HepG2 (cell line): Measurements from ENCODE around the gene GRIN2C. TPM values are rescaled to one million over a fixed set of nuclear protein-coding genes. Genes with fewer than 3 reads are reported as not detected.

Experiments used
- ATAC-seq: fragments of 200-7000 bp; cut with Tn5 transposase; 3 replicates; pipeline ENCODE4 v1.9.1; 2020; ENCODE audit warnings: mild to moderate bottlenecking, moderate library complexity
- BruUV-seq: library from RNA; stranded (reverse); fragments of 400-500 nt; replicated peaks from 2 replicates; lab custom pipeline; 2021; lab: Mats Ljungman, UMichigan
- CTCF ChIA-PET: fragments of 300-600 bp; formaldehyde crosslinking; extraction: SDS; loops from one replicate; lab custom pipeline; 2021; ENCODE audit warnings: low total read pairs, inconsistent platforms, low intra/inter-chr PET ratio; lab: Yijun Ruan, JAX
- POLR2A ChIA-PET: fragments of 350-600 bp; sonication (Branson Sonifier 250); formaldehyde crosslinking; loops from one replicate; lab custom pipeline; 2020; ENCODE audit warnings: antibody characterized with exemption, inconsistent platforms; lab: Yijun Ruan, JAX
- DNase-seq: peaks from one replicate; pipeline ENCODE4 v3.0.0-alpha.2; 2015; ENCODE audit warnings: low spot score
- FAIRE-seq: peaks from 3 replicates; lab custom pipeline; 2011; peaks lifted over from hg19 to GRCh38; lab: Jason Lieb, UNC
- H2AFZ ChIP-seq: one replicate; pipeline ENCODE4 v1.6.1; 2011; ENCODE audit warnings: low read length, inconsistent platforms
- H3K27ac ChIP-seq: fragments of 300-600 bp; 3 replicates; pipeline ENCODE4 v1.8.0; 2011; ENCODE audit warnings: mixed run types, mild to moderate bottlenecking, mixed read lengths, low read length, inconsistent platforms; ENCODE audit not compliant: insufficient read depth; ENCODE audit errors: extremely low read length
- H3K27me3 ChIP-seq, 2 experiments: fragments of 200-600 bp in 1 of 2; 2 replicates in 1 of 2; 3 replicates in 1 of 2; pipeline versions ENCODE4 v1.6.0 to v1.8.0; 2011; ENCODE audit warnings: low read length in 2 of 2, mild to moderate bottlenecking in 2 of 2, moderate library complexity in 2 of 2, inconsistent platforms in 1 of 2; ENCODE audit not compliant: insufficient read depth in 2 of 2, control insufficient read depth in 1 of 2
- H3K36me3 ChIP-seq, 2 experiments: fragments of 200-600 bp in 1 of 2; replicated peaks in 1 of 2; 2 replicates in 1 of 2; 3 replicates in 1 of 2; pipeline versions ENCODE4 v1.5.1 to v1.8.0; 2011; ENCODE audit warnings: low read length in 2 of 2, inconsistent platforms in 1 of 2; ENCODE audit not compliant: insufficient read depth in 2 of 2, control insufficient read depth in 1 of 2
- H3K4me1 ChIP-seq: 2 replicates; pipeline ENCODE4 v1.5.1; 2012; ENCODE audit warnings: low read length, inconsistent platforms; ENCODE audit not compliant: insufficient read depth
- H3K4me2 ChIP-seq: 2 replicates; pipeline ENCODE4 v1.6.0; 2011; ENCODE audit warnings: low read depth, low read length, inconsistent platforms
- H3K4me3 ChIP-seq, 3 experiments: fragments of 200-600 bp in 1 of 3; sonication (generic), shearing (Covaris generic) in 1 of 3; replicated peaks in 1 of 3; 2 replicates each; pipeline ENCODE4 v1.5.1; 2011 to 2016; ENCODE audit warnings: low read length in 3 of 3, inconsistent platforms in 2 of 3, low read depth in 2 of 3, mild to moderate bottlenecking in 2 of 3, control low read depth in 1 of 3, mixed read lengths in 1 of 3; ENCODE audit not compliant: insufficient read depth in 1 of 3
- H3K79me2 ChIP-seq: one replicate; pipeline ENCODE4 v1.6.1; 2011; ENCODE audit warnings: low read length, inconsistent platforms; ENCODE audit not compliant: insufficient read depth
- H3K9ac ChIP-seq: 2 replicates; pipeline ENCODE4 v1.6.0; 2011; ENCODE audit warnings: mild to moderate bottlenecking, low read depth, low read length, inconsistent platforms; ENCODE audit not compliant: insufficient read depth
- H3K9me3 ChIP-seq: 2 replicates; pipeline ENCODE4 v1.5.1; 2012; ENCODE audit warnings: mild to moderate bottlenecking, low read length
- H4K20me1 ChIP-seq: 2 replicates; pipeline ENCODE4 v1.6.0; 2011; ENCODE audit warnings: inconsistent platforms, mild to moderate bottlenecking, low read length, moderate library complexity; ENCODE audit not compliant: insufficient read depth
- KDM5B ChIP-seq: sonication (generic); formaldehyde crosslinking; IDR thresholded peaks from 2 replicates; pipeline ENCODE4 v1.4.0; 2020; ENCODE audit warnings: missing genetic modification reagents, mild to moderate bottlenecking, borderline replicate concordance
- PHF20 ChIP-seq: sonication (generic); formaldehyde crosslinking; IDR thresholded peaks from 2 replicates; pipeline ENCODE4 v1.5.0; 2020; ENCODE audit warnings: mild to moderate bottlenecking, missing genetic modification reagents
- ZNF577 ChIP-seq: sonication (generic); formaldehyde crosslinking; IDR thresholded peaks from 2 replicates; pipeline ENCODE4 v1.4.0; 2020; ENCODE audit warnings: mild to moderate bottlenecking, low read depth, missing genetic modification reagents, borderline replicate concordance
- ZNF773 ChIP-seq: sonication (generic); formaldehyde crosslinking; IDR thresholded peaks from 2 replicates; pipeline ENCODE4 v1.4.0; 2020; ENCODE audit warnings: missing genetic modification reagents, borderline replicate concordance
- WGBS: methylation state at CpG from one replicate; pipeline ENCODE4 v1.1.6; 2017; ENCODE audit warnings: low lambda C conversion rate; 5-methylcytosine and 5-hydroxymethylcytosine counted together
- in situ Hi-C: cut with HindIII; loops from 2 replicates; pipeline ENCODE4 v1.10.0; 2017; ENCODE audit warnings: low pct_unique_long_range_greater_than_20kb; ENCODE audit not compliant: extremely low pct_ligation_motif_present
- intact Hi-C: fragments of 100-400 bp; cut with micrococcal nuclease; formaldehyde crosslinking; loops from one replicate; pipeline ENCODE4 v1.10.0; 2022; ENCODE audit not compliant: unreplicated experiment
- polyA plus RNA-seq, 8 experiments: library from polyadenylated mRNA; depleted of rRNA in 3 of 8; stranded (reverse) in 7 of 8; unstranded in 1 of 8; fragments of >200 nt; fragmentation: Illumina TruSeq in 4 of 8; extraction: Trizol in 4 of 8; gene quantifications; 2 replicates each; pipeline versions ENCODE4 v1.2.1 to v1.2.3, GENCODE V29; 2011 to 2016; ENCODE audit warnings: low read depth in 4 of 8, missing spikeins in 1 of 8, mixed read lengths in 1 of 8; ENCODE audit not compliant: insufficient read depth in 1 of 8
- total RNA-seq, 5 experiments: library from RNA; depleted of rRNA; stranded (reverse); fragments of >200 nt; fragmentation: Illumina TruSeq; extraction: Trizol; gene quantifications; 2 replicates each; pipeline ENCODE4 v1.2.3, GENCODE V29; 2016; ENCODE audit warnings: low read depth in 1 of 5
- TF ChIP-seq, protein P1 (sequence below), 2 experiments: fragments of 450-650 bp in 1 of 2; sonication (generic) in 1 of 2; formaldehyde crosslinking in 1 of 2; IDR thresholded peaks; 2 replicates each; pipeline versions ENCODE4 v1.6.1 to v1.8.0; 2016 to 2022; ENCODE audit warnings: antibody characterized with exemption in 1 of 2, mild to moderate bottlenecking in 1 of 2, missing genetic modification reagents in 1 of 2
- TF ChIP-seq, protein P2 (sequence below): sonication (generic); formaldehyde crosslinking; IDR thresholded peaks from 2 replicates; pipeline ENCODE4 v1.4.0; 2020; ENCODE audit warnings: mild to moderate bottlenecking, missing genetic modification reagents, borderline replicate concordance

GRIN2C gene
- total and polyA plus RNA-seq, 2 of the 13 experiments (the other 11 are each of a cell fraction or from before 2014, with no cell fraction given): 0.03 to 0.11 TPM

DNA sequence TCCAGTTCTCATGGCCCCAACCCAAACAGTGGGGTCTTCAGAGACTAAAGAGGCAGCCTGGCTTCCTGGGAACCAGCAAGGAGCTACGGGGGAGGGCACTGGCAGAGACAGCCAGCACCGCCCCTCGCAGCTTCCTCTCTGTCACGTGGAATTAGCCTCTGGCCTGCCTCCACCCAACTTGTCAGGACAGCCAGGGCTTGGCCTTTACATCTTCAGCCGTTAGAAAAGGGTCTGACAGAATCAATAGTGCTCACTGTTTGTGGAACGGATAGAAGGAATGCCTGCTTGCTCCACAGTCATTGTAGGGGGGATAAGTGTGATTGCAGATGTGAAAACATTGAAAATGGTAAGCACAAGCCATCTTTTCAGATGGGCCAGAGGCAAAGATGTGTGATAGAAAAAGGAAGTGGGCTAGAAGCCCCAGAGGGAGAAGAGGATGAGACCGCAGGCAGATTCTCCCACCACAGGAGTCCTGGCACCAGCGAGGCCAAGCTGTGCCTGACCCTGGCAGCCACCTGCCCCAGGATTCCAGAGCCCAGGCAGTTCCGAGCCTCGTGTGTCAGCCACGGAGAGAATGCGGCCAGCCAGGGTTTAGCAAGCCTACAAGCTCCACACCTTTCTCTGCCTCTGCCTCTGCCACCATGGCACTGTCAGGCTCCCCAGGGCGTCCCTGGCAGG is 18.6 kb downstream of the GRIN2C start:
- no peak overlapping the region for H2AFZ ChIP-seq
- peaks cover 16% of the 10 kb centered on the region for H3K4me1 ChIP-seq
- BruUV-seq: no TSS peak
- H3K4me3 ChIP-seq: no peak overlapping the region
- H3K9ac ChIP-seq: no peak overlapping the region
- DNase-seq: peak; percentile 28
- ChIA-PET POLR2A (interaction anchor here (1.6 kb wide), 1 partner anchor 32 kb away, joined by 6 read pairs; the partner anchor contains the start of gene FDXR), CTCF (no interaction called here)
- no peak overlapping the region for H3K4me2 ChIP-seq
- no peak for FAIRE-seq
- in situ Hi-C loops: no loop called here
- H3K79me2 ChIP-seq: no peaks in the 10 kb centered on the region
- H4K20me1 ChIP-seq: no peaks in the 10 kb centered on the region
- no peak overlapping the region for H3K27ac ChIP-seq
- ATAC-seq: no peak
- peaks cover 0 to 3% of the 10 kb centered on the region in 2 experiments; a peak in 1 of 5 replicates for H3K27me3 ChIP-seq
- H3K9me3 ChIP-seq: no peaks in the 10 kb centered on the region
- WGBS: 45% methylated on average over 11 of the region's 13 CpGs
- H3K36me3 ChIP-seq: peaks cover 3% of the 10 kb centered on the region in 2 experiments; a peak in 1 of 5 replicates
- intact Hi-C loops: no loop called here
- no peak for TF ChIP-seq ZNF773
- TF ChIP-seq ZNF577 (CRISPR knock-in tag): no peak
- TF ChIP-seq, protein P1, sequence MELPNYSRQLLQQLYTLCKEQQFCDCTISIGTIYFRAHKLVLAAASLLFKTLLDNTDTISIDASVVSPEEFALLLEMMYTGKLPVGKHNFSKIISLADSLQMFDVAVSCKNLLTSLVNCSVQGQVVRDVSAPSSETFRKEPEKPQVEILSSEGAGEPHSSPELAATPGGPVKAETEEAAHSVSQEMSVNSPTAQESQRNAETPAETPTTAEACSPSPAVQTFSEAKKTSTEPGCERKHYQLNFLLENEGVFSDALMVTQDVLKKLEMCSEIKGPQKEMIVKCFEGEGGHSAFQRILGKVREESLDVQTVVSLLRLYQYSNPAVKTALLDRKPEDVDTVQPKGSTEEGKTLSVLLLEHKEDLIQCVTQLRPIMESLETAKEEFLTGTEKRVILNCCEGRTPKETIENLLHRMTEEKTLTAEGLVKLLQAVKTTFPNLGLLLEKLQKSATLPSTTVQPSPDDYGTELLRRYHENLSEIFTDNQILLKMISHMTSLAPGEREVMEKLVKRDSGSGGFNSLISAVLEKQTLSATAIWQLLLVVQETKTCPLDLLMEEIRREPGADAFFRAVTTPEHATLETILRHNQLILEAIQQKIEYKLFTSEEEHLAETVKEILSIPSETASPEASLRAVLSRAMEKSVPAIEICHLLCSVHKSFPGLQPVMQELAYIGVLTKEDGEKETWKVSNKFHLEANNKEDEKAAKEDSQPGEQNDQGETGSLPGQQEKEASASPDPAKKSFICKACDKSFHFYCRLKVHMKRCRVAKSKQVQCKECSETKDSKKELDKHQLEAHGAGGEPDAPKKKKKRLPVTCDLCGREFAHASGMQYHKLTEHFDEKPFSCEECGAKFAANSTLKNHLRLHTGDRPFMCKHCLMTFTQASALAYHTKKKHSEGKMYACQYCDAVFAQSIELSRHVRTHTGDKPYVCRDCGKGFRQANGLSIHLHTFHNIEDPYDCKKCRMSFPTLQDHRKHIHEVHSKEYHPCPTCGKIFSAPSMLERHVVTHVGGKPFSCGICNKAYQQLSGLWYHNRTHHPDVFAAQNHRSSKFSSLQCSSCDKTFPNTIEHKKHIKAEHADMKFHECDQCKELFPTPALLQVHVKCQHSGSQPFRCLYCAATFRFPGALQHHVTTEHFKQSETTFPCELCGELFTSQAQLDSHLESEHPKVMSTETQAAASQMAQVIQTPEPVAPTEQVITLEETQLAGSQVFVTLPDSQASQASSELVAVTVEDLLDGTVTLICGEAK (IDR thresholded peaks at IDR 0.05): no peak
- TF ChIP-seq, protein P1 (CRISPR knock-in tag; IDR thresholded peaks at IDR 0.05): no peak
- TF ChIP-seq KDM5B (CRISPR knock-in tag): no peak
- TF ChIP-seq, protein P2, sequence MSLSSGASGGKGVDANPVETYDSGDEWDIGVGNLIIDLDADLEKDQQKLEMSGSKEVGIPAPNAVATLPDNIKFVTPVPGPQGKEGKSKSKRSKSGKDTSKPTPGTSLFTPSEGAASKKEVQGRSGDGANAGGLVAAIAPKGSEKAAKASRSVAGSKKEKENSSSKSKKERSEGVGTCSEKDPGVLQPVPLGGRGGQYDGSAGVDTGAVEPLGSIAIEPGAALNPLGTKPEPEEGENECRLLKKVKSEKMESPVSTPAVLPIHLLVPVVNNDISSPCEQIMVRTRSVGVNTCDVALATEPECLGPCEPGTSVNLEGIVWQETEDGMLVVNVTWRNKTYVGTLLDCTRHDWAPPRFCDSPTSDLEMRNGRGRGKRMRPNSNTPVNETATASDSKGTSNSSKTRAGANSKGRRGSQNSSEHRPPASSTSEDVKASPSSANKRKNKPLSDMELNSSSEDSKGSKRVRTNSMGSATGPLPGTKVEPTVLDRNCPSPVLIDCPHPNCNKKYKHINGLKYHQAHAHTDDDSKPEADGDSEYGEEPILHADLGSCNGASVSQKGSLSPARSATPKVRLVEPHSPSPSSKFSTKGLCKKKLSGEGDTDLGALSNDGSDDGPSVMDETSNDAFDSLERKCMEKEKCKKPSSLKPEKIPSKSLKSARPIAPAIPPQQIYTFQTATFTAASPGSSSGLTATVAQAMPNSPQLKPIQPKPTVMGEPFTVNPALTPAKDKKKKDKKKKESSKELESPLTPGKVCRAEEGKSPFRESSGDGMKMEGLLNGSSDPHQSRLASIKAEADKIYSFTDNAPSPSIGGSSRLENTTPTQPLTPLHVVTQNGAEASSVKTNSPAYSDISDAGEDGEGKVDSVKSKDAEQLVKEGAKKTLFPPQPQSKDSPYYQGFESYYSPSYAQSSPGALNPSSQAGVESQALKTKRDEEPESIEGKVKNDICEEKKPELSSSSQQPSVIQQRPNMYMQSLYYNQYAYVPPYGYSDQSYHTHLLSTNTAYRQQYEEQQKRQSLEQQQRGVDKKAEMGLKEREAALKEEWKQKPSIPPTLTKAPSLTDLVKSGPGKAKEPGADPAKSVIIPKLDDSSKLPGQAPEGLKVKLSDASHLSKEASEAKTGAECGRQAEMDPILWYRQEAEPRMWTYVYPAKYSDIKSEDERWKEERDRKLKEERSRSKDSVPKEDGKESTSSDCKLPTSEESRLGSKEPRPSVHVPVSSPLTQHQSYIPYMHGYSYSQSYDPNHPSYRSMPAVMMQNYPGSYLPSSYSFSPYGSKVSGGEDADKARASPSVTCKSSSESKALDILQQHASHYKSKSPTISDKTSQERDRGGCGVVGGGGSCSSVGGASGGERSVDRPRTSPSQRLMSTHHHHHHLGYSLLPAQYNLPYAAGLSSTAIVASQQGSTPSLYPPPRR (CRISPR knock-in tag): no peak
- TF ChIP-seq PHF20 (CRISPR knock-in tag): 0 out of 2 replicates have a peak, but pooled peaks have one; percentile 4
